HEK293 (cell line): ENCODE data around the gene FEZF2.

Experiments
- CTCF ChIA-PET: fragments of 350-600 bp; formaldehyde crosslinking; extraction: SDS; loops from one replicate; lab custom pipeline; 2021; ENCODE audit warnings: antibody characterized with exemption; lab: Yijun Ruan, JAX
- POLR2A ChIA-PET: fragments of 300-600 bp; formaldehyde crosslinking; extraction: SDS; loops from one replicate; lab custom pipeline; 2020; ENCODE audit warnings: antibody characterized with exemption, inconsistent platforms; lab: Yijun Ruan, JAX
- H3K27ac ChIP-seq: fragments of 200-500 bp; sonication (Bioruptor generic); 2 replicates; pipeline ENCODE4 v1.5.1; 2014; ENCODE audit warnings: low read depth, low read length, control low read depth, inconsistent platforms; ENCODE audit errors: extremely low read depth
- H3K36me3 ChIP-seq, 2 experiments: fragments of 200-500 bp in 1 of 2; sonication (Bioruptor generic) in 1 of 2; 1 replicate in 1 of 2; 2 replicates in 1 of 2; pipeline ENCODE4 v1.5.1; 2014 to 2017; ENCODE audit warnings: inconsistent platforms in 2 of 2, low read length in 2 of 2; ENCODE audit not compliant: control insufficient read depth in 2 of 2, insufficient read depth in 1 of 2
- H3K4me1 ChIP-seq: fragments of 200-500 bp; sonication (Bioruptor generic); 2 replicates; pipeline ENCODE4 v1.5.1; 2014; ENCODE audit warnings: mild to moderate bottlenecking, low read length, inconsistent platforms; ENCODE audit not compliant: control insufficient read depth, insufficient read depth
- H3K4me3 ChIP-seq: 2 replicates; pipeline ENCODE4 v1.5.1; 2011; ENCODE audit warnings: low read depth, mild to moderate bottlenecking, control low read depth, low read length, moderate library complexity
- H3K9me3 ChIP-seq: fragments of 200-500 bp; sonication (Bioruptor generic); 2 replicates; pipeline ENCODE4 v1.5.1; 2014; ENCODE audit warnings: low read depth, low read length, inconsistent platforms; ENCODE audit not compliant: control insufficient read depth, insufficient read depth
- KLF17 ChIP-seq: fragments of 450-650 bp; formaldehyde crosslinking; IDR thresholded peaks from 2 replicates; pipeline ENCODE4 v1.5.1; 2016; ENCODE audit warnings: missing biosample characterization, missing genetic modification characterization
- MZF1 ChIP-seq: fragments of 450-650 bp; formaldehyde crosslinking; IDR thresholded peaks from 2 replicates; pipeline ENCODE4 v1.5.1; 2017; ENCODE audit warnings: missing biosample characterization, missing genetic modification characterization, borderline replicate concordance
- PRDM10 ChIP-seq: fragments of 450-650 bp; formaldehyde crosslinking; IDR thresholded peaks from 2 replicates; pipeline ENCODE4 v1.5.1; 2016; ENCODE audit warnings: missing biosample characterization, missing genetic modification characterization
- ZBTB1 ChIP-seq: fragments of 450-650 bp; formaldehyde crosslinking; IDR thresholded peaks from 2 replicates; pipeline ENCODE4 v1.5.1; 2016; ENCODE audit warnings: missing biosample characterization, missing genetic modification characterization
- ZBTB17 ChIP-seq: fragments of 450-650 bp; formaldehyde crosslinking; IDR thresholded peaks from 2 replicates; pipeline ENCODE4 v1.5.1; 2016; ENCODE audit warnings: missing biosample characterization, missing genetic modification characterization
- ZBTB21 ChIP-seq: fragments of 450-650 bp; formaldehyde crosslinking; IDR thresholded peaks from 2 replicates; pipeline ENCODE4 v1.5.1; 2017; ENCODE audit warnings: missing biosample characterization, missing genetic modification characterization
- ZBTB26 ChIP-seq: fragments of 450-650 bp; formaldehyde crosslinking; optimal IDR thresholded peaks from 2 replicates; pipeline ENCODE3; 2016; ENCODE audit warnings: missing biosample characterization, mild to moderate bottlenecking, missing genetic modification characterization
- ZBTB8A ChIP-seq: fragments of 450-650 bp; formaldehyde crosslinking; IDR thresholded peaks from 2 replicates; pipeline ENCODE4 v1.5.1; 2016; ENCODE audit warnings: missing biosample characterization, missing genetic modification characterization
- ZNF121 ChIP-seq: fragments of 450-650 bp; formaldehyde crosslinking; IDR thresholded peaks from 2 replicates; pipeline ENCODE4 v1.5.1; 2016; ENCODE audit warnings: missing biosample characterization, missing genetic modification characterization
- ZNF221 ChIP-seq: fragments of 450-650 bp; formaldehyde crosslinking; IDR thresholded peaks from 2 replicates; pipeline ENCODE4 v1.5.1; 2017; ENCODE audit warnings: missing biosample characterization, missing genetic modification characterization, borderline replicate concordance
- ZNF266 ChIP-seq: fragments of 450-650 bp; formaldehyde crosslinking; IDR thresholded peaks from 2 replicates; pipeline ENCODE4 v1.5.1; 2016; ENCODE audit warnings: missing biosample characterization, missing genetic modification characterization, low read depth
- ZNF335 ChIP-seq: fragments of 450-650 bp; formaldehyde crosslinking; conservative IDR thresholded peaks from 2 replicates; pipeline ENCODE4 v1.5.1; 2016; ENCODE audit warnings: missing biosample characterization, missing genetic modification characterization
- ZNF416 ChIP-seq: fragments of 450-650 bp; formaldehyde crosslinking; IDR thresholded peaks from 2 replicates; pipeline ENCODE4 v1.5.1; 2016; ENCODE audit warnings: missing biosample characterization, missing genetic modification characterization
- ZNF449 ChIP-seq: fragments of 450-650 bp; formaldehyde crosslinking; IDR thresholded peaks from 2 replicates; pipeline ENCODE4 v1.5.1; 2017; ENCODE audit warnings: missing biosample characterization, mild to moderate bottlenecking, missing genetic modification characterization, moderate library complexity
- ZNF501 ChIP-seq: fragments of 450-650 bp; formaldehyde crosslinking; IDR thresholded peaks from 2 replicates; pipeline ENCODE4 v1.5.1; 2016; ENCODE audit warnings: missing biosample characterization, missing genetic modification characterization
- ZNF514 ChIP-seq: fragments of 450-650 bp; formaldehyde crosslinking; IDR thresholded peaks from 2 replicates; pipeline ENCODE4 v1.5.1; 2016; ENCODE audit warnings: missing biosample characterization, missing genetic modification characterization
- ZNF621 ChIP-seq: fragments of 450-650 bp; formaldehyde crosslinking; IDR thresholded peaks from 2 replicates; pipeline ENCODE4 v1.5.1; 2017; ENCODE audit warnings: missing biosample characterization, missing genetic modification characterization
- ZNF677 ChIP-seq: fragments of 450-650 bp; IDR thresholded peaks from 2 replicates; pipeline ENCODE4 v1.5.0; 2018; ENCODE audit warnings: missing biosample characterization, mild to moderate bottlenecking, missing genetic modification characterization, moderate library complexity
- ZNF707 ChIP-seq: fragments of 450-650 bp; formaldehyde crosslinking; IDR thresholded peaks from 2 replicates; pipeline ENCODE4 v1.5.1; 2016; ENCODE audit warnings: missing biosample characterization, missing genetic modification characterization
- ZNF837 ChIP-seq: fragments of 450-650 bp; formaldehyde crosslinking; IDR thresholded peaks from 2 replicates; pipeline ENCODE4 v1.5.1; 2016; ENCODE audit warnings: missing biosample characterization, missing genetic modification characterization
- TF ChIP-seq, protein P1 (sequence below): fragments of 450-650 bp; formaldehyde crosslinking; IDR thresholded peaks from 2 replicates; pipeline ENCODE4 v1.5.1; 2017; ENCODE audit warnings: missing biosample characterization, missing genetic modification characterization
- TF ChIP-seq, protein P2 (sequence below): fragments of 450-650 bp; formaldehyde crosslinking; IDR thresholded peaks from 2 replicates; pipeline ENCODE4; 2016; ENCODE audit warnings: missing biosample characterization, missing genetic modification characterization
- TF ChIP-seq, protein P3 (sequence below): fragments of 450-650 bp; formaldehyde crosslinking; IDR thresholded peaks from 2 replicates; pipeline ENCODE4 v1.5.1; 2016; ENCODE audit warnings: missing biosample characterization, missing genetic modification characterization

Gene FEZF2

DNA sequence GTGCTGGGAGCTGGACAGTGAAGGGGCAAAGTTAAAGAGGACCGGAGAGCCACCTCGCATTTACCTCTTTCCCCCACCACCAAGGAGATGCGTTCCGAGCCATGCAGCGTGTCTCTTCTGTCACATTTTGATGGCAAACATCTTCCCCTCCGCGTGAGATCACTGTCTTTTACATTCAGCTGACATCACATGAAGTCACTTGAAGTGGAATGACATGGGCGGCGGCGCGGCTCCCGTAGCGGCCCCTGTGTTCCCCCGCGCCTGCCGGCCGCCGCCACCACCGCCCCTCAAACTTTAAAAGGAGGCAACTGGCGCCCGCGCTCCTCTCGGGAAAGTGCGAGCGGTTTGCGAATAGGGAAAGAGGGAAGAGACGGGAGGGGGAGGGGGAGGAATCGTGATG lies at the start of gene FEZF2:
Gene FEZF2 (minus strand): TSS at position 336 of the 400 bp plus-strand sequence. CDS start 682 bp downstream, outside the sequence.
- no peaks in the 10 kb centered on the region for H3K36me3 ChIP-seq
- no peaks in the 10 kb centered on the region; the same call in 1 of the 2 replicates for H3K4me1 ChIP-seq
- ChIA-PET POLR2A (no interaction called here), CTCF (no interaction called here)
- H3K27ac ChIP-seq, result no peak within 1 kb of the TSS
- TF ChIP-seq ZNF335 (tag by site-specific recombination) (0 out of 2 replicates have a peak, but pooled peaks have one; percentile 2), ZBTB26 (tag by site-specific recombination) (peak; percentile 15), PRDM10 (tag by site-specific recombination) (peak; percentile 47; the same call in 1 of the 2 replicates), ZNF621 (tag by site-specific recombination) (no peak), ZBTB21 (tag by site-specific recombination) (peak; percentile 60; the same call in 1 of the 2 replicates), ZBTB1 (tag by site-specific recombination) (no peak)
- TF ChIP-seq, protein P1, sequence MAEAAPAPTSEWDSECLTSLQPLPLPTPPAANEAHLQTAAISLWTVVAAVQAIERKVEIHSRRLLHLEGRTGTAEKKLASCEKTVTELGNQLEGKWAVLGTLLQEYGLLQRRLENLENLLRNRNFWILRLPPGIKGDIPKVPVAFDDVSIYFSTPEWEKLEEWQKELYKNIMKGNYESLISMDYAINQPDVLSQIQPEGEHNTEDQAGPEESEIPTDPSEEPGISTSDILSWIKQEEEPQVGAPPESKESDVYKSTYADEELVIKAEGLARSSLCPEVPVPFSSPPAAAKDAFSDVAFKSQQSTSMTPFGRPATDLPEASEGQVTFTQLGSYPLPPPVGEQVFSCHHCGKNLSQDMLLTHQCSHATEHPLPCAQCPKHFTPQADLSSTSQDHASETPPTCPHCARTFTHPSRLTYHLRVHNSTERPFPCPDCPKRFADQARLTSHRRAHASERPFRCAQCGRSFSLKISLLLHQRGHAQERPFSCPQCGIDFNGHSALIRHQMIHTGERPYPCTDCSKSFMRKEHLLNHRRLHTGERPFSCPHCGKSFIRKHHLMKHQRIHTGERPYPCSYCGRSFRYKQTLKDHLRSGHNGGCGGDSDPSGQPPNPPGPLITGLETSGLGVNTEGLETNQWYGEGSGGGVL (tag by site-specific recombination), result peak; percentile 63
- H3K4me3 ChIP-seq, result peak within 1 kb of the TSS; percentile 9
- H3K9me3 ChIP-seq, result no peaks in the 10 kb centered on the region

DNA sequence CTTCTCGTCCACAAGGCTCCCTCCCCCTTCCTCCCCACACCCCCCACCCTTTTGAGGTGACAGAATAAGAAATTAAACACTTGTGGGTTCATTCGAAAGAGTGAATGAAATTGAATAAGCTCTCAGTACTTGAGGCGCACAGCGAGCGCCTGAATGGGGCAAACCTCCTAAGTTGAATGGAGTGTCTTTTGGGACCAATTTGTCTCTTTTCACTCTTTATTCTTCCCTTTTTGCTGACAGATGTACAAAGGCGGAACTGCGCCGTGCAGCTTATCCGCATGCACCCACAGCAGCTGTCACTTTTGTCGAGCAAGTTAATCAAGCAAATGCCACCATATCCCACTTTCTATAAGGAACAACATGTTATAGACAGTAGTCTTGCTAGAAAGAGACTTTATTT lies 47.9 kb upstream of the FEZF2 start:
- ChIA-PET CTCF (interaction anchor here (0.6 kb wide), 1 partner anchor 16 kb away, joined by 3 read pairs; no protein-coding TSS in a partner anchor), POLR2A (no interaction called here)
- H3K4me3 ChIP-seq, result no peak overlapping the region
- H3K9me3 ChIP-seq, result no peaks in the 10 kb centered on the region
- H3K4me1 ChIP-seq, result no peaks in the 10 kb centered on the region
- no peak overlapping the region for H3K27ac ChIP-seq
- no peaks in the 10 kb centered on the region for H3K36me3 ChIP-seq
- TF ChIP-seq ZBTB17 (tag by site-specific recombination), result no peak
- TF ChIP-seq ZNF121 (tag by site-specific recombination), result no peak
- TF ChIP-seq ZNF416 (tag by site-specific recombination), result no peak
- TF ChIP-seq, protein P2, sequence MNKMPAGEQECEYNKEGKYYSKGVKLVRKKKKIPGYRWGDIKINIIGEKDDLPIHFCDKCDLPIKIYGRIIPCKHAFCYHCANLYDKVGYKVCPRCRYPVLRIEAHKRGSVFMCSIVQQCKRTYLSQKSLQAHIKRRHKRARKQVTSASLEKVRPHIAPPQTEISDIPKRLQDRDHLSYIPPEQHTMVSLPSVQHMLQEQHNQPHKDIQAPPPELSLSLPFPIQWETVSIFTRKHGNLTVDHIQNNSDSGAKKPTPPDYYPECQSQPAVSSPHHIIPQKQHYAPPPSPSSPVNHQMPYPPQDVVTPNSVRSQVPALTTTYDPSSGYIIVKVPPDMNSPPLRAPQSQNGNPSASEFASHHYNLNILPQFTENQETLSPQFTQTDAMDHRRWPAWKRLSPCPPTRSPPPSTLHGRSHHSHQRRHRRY (tag by site-specific recombination), result no peak
- no peak for TF ChIP-seq ZNF707
- no peak for TF ChIP-seq ZNF221 (tag by site-specific recombination)
- TF ChIP-seq ZNF837 (tag by site-specific recombination), result no peak
- no peak for TF ChIP-seq ZBTB8A
- TF ChIP-seq MZF1 (tag by site-specific recombination), result no peak
- TF ChIP-seq ZNF514 (tag by site-specific recombination), result no peak
- no peak for TF ChIP-seq KLF17 (tag by site-specific recombination)
- TF ChIP-seq, protein P3, sequence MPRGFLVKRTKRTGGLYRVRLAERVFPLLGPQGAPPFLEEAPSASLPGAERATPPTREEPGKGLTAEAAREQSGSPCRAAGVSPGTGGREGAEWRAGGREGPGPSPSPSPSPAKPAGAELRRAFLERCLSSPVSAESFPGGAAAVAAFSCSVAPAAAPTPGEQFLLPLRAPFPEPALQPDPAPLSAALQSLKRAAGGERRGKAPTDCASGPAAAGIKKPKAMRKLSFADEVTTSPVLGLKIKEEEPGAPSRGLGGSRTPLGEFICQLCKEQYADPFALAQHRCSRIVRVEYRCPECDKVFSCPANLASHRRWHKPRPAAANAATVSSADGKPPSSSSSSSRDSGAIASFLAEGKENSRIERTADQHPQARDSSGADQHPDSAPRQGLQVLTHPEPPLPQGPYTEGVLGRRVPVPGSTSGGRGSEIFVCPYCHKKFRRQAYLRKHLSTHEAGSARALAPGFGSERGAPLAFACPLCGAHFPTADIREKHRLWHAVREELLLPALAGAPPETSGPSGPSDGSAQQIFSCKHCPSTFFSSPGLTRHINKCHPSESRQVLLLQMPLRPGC, result no peak
- no peak for TF ChIP-seq ZNF501 (tag by site-specific recombination)
- TF ChIP-seq ZNF449 (tag by site-specific recombination), result no peak
- no peak for TF ChIP-seq ZNF677
- TF ChIP-seq ZNF266, result no peak
